B cell (primary cell): ENCODE measurements around the gene TMA7.

Experiments
- EZH2 ChIP-seq: IDR thresholded peaks from 2 replicates; pipeline ENCODE4 v1.6.1; 2012; ENCODE audit warnings: borderline replicate concordance, low read depth, mild to moderate bottlenecking, moderate library complexity, low read length; ENCODE audit not compliant: insufficient read depth, poor library complexity, severe bottlenecking
- TF ChIP-seq, protein P1 (sequence below): fragments of 200-600 bp; IDR thresholded peaks from one replicate; pipeline ENCODE4 v1.8.0; 2022; ENCODE audit warnings: antibody characterized with exemption, mild to moderate bottlenecking

DNA sequence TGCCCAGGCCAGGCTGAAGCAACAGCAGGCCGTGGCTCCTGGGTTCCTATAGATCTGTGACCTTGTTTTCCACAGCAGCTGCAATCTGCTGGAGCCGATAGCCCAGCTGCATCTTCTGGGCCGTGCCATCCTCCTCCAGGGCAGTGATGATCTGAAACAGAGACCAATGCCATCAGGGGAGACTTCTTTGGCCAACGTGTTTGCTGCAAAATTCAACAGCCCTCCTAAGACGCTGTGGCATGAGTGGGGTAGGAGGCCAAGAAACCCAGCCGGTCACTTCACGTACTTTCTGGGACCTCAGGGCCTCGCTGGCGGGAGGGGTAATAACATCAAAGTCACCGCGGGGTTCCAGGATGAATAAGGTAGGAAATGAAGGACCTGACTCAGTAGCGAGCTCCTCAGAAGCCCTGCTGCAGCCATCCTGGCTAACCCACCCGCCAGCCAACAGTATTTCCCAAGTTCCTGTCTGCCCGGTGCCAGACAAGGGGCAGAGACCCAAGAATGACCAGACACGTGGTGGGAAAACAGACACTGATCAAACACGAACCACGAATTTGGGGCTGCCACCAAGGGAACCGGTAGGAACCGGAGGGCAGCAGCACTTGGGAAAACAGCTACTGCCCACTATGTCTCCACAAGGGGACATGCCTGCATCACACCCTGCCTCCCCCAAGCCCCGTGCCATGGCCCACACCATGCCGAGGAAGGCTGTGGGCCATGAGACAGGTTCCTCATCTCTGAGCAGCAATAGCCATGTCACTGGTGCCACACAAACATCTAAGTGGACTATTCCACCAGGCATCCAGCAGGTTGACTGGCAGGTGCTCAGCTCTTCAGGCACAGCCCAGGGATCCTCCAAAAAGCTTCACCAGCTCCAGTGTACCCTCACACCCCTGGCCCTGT is 35.4 kb upstream of the TMA7 start:
- TF ChIP-seq, protein P1, sequence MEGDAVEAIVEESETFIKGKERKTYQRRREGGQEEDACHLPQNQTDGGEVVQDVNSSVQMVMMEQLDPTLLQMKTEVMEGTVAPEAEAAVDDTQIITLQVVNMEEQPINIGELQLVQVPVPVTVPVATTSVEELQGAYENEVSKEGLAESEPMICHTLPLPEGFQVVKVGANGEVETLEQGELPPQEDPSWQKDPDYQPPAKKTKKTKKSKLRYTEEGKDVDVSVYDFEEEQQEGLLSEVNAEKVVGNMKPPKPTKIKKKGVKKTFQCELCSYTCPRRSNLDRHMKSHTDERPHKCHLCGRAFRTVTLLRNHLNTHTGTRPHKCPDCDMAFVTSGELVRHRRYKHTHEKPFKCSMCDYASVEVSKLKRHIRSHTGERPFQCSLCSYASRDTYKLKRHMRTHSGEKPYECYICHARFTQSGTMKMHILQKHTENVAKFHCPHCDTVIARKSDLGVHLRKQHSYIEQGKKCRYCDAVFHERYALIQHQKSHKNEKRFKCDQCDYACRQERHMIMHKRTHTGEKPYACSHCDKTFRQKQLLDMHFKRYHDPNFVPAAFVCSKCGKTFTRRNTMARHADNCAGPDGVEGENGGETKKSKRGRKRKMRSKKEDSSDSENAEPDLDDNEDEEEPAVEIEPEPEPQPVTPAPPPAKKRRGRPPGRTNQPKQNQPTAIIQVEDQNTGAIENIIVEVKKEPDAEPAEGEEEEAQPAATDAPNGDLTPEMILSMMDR, result no peak
- no peak for TF ChIP-seq EZH2
